NCI-H2107 treated with DMSO at 0.1 percent for 48 hours (cell line): ENCODE results near the gene IPCEF1.

Experiments used
- DNase-seq: peaks from one replicate; lab custom pipeline; 2025; ENCODE audit not compliant: unreplicated experiment; lab: John Stamatoyannopoulos, UW

IPCEF1 gene

DNA sequence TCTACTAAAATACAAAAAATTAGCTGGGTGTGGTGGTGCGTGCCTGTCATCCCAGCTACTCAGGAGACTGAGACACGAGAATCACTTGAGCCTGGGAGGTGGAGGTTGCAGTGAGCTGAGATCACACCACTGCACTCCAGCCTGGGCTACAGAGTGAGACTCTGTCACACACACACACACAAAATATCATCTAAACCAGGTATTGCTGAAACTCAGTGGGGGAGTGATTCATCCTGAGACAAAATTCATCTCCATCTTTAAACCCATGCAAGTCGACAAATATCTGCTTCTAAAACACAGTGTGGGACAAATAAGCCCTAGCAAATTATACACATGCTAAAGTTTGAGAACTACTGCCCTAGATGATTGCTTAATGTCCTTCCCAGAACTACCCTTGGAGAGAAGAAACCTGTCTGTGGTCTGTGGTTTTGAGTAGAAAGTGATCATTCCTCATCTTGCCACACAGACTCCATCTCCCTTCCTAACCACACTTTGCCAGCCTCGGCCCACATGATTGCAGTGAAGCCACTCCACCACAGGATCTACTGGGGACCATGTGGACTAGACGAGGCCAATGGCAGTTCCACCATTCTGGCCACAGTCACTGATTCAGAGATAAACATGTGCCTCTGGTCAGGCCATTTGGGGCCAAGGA, 187.3 kb downstream of the IPCEF1 start:
- DNase-seq = no peak

DNA sequence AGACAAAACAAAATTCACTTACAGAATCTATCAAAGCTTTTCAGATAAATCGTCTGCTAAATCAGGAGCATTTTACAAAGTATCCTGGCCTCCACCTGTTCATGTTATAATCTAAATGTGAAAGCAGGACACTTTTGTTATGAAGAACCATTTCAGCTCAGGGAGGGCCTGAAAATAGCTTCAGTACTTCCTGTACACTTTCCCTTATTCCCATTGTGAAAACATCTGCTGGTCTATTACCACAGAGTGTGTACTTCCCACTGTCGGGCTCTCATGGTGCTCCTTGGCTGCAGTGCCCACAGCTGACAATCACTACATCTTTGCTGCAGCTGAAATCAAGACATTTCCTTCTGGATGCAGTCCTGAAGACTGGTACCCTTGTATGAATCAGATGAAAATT, 189.5 kb downstream of the IPCEF1 start:
- DNase-seq = peak; percentile 57

DNA sequence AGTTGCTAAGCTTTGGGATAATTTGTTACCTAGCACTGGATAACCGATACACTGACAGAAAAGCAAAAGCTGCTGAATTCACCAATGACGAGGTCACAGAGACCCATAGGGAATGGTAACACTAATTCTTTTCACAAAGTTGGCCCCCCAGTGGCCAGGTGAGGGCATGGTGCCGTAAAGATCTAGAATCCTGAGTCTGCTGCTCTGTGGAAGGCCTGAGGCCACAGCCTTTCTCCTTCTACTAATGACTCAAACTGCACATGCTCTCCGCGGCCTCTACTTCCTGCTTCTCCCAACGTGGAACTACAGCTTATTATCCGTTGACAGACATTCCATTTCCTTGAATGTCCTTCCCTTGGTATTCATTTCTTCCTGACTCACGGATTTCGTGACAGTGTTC, 190.5 kb downstream of the IPCEF1 start:
- DNase-seq = no peak

DNA sequence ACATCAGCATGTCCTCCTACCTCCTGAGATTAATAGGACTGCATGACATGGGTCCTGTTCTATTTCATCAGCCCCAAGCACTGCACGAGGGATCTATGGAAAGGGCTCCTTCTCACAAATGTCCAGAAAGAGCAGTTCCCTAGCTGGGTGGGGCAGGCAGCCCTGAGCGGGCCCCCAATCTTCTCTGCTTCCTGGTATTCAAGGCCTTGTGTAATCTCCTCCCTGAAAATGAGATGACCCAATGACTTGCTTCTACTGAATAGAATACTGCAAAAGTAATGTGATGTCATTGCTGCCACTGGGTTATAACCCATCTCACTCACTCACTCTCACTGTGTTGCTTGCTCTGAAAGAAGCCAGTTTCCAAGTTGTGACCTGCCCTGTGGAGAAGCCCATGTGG, 191.1 kb downstream of the IPCEF1 start:
- no peak for DNase-seq

DNA sequence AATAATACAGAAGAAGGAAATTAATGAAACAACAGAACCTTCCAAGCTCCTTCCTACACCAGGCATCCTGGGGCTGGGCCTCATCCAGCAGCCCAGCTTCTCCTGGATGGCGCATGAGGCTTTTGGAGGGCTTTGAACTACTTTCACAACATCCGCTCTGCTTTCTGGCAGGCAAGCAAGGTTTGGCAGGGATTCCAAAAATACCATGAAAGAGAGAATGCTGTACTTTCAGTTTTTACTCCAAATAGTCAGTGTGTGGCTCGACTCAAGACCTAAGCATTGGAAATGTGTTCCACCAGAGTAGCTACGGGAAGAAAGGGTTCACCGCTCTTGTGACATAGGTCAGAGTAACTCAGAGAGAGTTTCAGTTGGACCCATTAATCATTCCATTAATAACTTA, 192.2 kb downstream of the IPCEF1 start:
- DNase-seq = no peak

DNA sequence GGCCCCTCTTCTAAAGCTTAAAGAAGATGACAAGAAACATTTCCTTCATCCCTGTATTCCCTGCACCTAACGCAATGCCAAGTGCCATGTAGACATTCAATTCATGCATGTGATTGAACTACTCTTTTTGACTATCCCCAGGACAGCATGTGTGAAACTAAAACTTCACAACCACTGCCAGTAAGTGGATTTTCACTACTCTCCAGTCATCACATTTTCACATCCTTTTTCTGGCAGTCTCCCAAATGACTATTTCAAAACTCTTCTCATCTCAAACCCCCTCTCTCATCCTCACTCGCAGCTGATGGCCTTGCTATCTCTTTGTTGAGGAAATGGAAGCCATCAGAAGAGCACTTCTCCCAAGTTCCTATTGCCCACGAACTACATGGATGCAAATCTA, 194.9 kb downstream of the IPCEF1 start:
- no peak for DNase-seq

DNA sequence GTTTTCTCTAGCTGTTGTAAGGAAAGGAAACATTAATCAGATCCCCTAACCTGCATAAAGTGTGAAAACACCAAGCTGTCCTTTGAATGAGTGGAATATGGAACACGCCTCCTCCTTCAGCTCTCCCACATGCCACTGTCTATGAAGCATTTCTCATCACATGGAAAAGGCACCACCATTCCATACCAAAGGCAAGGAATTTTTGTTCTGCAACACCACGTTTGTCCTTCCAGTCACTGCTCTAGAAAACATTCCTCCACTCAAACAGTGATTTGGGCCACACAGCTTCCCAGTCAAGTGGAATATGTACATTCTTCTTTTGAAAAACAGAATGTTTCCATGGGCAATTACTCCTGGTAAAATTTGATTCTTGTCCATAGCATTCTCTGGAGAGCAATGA, 197.5 kb downstream of the IPCEF1 start:
- no peak for DNase-seq

DNA sequence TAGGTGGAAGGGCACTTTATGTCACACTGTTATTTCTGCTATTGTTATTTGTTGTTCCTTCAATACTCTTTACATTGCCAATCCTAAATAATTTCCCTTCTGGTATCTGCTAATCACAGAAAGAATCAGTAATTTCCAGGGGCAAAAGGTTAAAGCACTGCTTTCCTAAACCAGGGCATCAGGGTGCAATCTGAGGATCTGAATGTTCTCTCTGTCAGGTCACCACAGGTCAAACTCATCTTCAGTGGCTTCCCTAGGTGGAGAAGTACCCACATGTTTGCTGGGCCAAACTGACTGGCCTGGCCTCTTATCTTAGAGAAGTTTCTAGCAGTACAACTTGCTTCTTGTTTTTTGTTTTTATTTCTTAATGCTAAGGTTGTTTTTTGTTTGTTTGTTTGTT, 198.9 kb downstream of the IPCEF1 start:
- DNase-seq = no peak

DNA sequence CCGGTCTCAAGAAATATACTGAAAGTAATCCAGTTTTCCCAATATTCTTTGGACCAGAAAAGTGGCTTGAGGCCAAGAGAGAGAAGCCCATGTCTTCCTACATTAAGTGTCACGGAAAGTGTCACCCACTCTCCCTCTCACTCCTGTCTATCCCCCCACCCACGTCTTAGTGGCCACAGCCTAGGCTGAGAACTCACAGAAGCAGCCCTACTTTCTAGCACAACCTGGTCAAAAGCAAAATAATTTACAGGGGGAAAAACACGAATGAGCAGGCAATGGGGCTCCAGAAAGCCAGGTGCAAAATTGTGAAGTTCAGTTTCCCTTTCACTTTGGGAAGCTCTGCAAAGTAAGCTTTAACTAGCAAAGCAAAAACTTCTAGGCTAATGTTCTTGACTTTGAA, 199.5 kb downstream of the IPCEF1 start:
- DNase-seq = no peak

DNA sequence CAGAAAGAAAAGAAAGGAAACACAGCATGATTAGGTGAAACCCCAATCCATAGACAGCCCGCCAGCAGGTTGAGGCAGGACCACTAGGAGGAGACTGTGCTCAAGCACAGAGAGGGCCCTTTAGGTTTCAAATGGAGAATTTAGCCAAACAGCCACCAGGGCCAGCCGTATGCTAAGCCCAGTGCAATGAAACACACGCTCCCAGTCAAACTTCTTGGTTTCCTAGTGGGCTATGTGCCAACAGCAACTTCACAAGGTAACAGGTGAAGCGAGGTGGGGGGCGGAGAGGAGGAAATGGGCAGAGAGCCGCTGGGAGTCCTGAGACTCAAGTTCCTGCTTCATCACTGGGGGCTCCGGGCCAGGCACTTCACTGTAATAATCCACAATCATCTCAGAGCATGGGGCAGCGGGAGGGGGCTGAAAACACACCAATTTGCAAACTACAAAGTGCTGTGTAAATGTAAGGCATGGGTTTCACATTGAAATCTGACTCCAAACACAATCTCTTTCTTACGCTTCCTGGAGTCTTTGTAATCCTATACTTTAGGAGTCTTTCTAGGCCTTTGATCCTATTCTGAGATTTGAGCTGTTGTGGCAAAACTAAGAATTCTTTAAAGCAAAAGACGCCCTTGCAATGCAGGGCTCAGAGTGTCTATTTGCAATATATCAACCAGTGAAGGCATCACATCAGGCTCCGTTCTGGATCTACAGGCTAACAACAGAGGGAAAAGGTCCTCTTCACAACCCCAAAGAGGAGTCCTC, 200.3 kb downstream of the IPCEF1 start:
- DNase-seq = peak; percentile 89

DNA sequence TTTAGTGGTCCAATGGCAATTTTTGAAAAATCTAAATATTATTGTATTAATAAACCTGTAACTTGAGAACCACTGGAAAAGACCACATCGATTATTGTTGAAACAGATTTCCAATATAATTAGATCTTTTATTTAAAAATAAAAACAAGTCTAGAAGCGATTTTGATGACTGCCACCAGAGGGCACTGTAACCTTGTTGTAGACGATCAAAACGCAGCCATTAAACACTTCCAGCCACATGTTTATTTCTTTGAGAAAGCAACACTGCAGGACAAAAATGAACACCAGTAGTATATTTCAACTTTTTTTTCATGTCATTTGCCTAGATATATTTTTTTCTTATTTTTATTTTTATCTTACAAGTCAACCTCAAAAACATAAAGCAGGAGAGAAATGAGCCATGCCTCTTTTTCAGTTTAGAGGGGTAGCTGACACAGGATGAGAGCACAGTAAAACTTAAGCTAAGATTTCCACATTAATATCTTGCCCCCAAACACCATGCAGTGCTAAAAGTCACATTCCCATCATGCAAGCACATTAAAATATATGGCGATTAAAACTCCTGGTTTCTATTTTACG, 202.1 kb downstream of the IPCEF1 start:
- peak; percentile 60 for DNase-seq

DNA sequence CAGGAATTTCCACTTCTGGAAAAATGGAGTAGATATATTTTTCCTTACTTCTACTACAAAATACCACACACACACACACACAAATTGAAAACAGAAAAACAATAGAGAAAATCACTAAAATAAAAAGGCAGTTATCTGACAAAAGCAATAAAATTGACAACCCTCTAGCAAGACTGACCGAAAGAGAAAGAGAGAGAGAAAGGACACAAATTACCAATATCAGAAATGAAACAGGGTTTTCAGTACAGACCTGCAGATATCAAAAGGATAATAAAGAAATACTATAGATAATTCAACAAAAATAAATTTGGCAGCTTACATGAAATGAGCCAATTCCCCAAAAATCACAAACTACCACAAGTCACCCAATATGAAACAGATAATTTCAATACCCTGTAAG, 212.8 kb downstream of the IPCEF1 start:
- no peak for DNase-seq

DNA sequence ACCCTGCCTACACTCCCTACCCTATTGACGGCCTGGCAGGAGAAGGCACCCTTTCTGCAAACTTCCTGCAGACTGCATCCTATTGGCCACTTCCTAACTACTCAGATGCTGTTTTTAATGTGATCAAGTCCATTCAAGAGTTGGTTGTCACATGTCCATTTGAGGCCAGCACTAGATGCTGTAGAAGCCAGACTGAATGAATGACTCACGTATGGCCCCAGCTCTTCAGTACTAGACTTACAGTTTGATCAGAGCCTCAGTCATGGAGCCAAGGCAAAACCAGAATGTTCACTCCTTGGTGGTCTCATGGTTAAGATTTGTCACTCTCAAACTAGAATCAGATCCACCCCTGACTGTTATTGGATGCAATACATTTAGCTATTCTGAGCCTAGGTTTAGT, 215.9 kb downstream of the IPCEF1 start:
- DNase-seq = no peak

DNA sequence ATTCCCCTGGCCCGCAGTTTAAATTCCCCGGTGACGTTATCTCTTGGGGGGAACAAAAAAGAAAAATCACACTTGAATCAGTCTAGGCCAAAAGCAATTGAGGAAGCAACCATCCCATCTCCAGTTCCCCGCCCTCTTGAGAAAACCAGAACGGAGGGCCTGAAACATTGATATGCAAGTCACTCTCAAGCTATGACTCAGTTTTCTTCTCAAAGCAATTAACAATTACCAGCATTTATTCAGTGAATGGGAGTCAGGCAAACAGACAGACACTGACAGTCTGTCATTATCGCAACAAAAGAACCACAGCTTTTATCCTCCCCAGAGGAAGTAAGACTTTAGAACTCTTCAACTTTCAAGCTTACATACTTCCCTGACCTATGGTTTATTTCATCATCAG, 216.7 kb downstream of the IPCEF1 start:
- no peak for DNase-seq

DNA sequence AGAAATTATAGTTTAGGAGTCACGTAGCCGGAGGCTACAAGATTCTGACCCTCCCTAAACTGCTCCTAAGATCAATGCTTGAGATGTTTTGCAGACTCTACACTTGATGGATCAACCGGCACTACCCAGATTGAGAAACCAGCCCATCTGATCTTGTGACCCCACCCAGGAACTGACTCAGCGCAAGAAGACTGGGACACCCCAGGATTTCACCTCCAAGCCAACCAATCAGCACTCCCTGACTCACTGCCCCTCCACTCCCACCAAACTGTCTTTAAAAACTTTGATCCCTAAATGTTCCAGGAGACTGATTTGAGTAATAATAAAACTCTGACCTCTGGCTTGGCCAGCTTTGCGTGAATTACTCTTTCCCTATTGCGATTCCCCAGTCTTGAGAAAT, 217.8 kb downstream of the IPCEF1 start:
- DNase-seq = no peak

DNA sequence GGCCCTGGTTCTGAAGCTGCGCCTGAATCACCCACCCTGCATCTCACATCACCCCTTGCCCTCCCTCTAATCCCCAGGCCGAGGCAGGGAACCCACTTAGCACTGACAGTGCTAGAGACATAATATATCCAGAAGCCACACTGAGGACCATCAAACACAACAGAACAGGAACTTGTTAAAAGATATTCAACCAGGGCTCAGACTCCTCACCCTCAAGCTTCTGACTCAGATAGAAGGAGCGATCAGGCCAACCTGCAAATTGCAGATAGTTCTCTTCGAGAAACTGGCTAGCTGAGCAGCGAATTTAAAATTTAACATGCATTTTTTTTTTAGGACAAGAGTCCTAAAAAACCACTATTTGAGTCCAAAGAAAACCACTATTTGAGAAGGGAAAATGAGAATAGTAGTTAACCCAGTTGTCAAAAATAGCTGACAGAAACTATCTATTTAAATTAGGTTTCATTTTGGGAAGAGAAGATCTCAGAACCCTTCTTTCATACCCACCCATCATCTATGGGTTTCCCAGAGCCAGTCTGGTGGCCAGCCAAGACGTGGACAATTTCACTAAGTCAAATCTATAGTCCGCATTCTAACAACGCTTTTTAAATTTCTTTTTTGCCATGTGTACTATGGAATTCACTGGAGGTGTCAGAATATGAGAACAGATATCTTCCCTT, 222.0 kb downstream of the IPCEF1 start:
- DNase-seq = no peak

DNA sequence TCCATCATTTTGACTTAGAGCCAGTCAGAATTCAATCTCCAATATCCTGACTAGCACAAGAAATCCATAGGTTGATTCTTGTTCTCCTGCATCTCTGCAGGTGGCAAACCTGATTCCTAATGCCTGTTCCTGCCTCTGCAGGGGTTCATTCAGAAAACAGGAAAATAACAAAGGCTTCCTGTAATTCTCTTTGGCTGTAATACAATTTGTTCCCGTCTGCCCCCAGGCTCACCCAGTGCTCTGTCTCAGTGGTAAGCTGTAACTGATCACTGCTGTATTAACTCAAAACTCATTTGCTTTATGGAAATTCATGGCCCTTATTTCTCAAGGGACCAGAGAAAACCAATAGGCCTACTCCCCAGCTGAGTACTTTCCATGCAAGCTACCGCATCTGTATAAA, 228.9 kb downstream of the IPCEF1 start:
- DNase-seq = peak; percentile 73

DNA sequence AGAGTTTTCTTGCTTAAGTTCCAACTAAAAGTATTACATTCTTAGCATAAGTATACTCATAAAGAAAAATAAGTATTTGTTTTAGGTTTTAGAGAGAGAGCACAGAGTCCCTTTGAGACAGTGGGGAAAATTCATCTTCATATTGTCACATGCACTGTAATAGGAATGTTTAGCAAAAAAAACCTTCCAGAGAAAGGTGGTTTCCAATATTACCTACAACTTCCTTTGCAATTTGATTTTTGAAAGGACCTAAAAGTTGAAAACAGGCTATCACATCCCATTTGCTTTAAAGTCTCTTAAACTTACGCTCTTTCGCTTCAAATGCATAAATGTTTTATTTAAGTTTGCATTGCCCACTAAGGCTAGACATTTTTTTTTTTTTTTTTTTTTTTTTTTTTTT, 231.2 kb downstream of the IPCEF1 start:
- DNase-seq = no peak

DNA sequence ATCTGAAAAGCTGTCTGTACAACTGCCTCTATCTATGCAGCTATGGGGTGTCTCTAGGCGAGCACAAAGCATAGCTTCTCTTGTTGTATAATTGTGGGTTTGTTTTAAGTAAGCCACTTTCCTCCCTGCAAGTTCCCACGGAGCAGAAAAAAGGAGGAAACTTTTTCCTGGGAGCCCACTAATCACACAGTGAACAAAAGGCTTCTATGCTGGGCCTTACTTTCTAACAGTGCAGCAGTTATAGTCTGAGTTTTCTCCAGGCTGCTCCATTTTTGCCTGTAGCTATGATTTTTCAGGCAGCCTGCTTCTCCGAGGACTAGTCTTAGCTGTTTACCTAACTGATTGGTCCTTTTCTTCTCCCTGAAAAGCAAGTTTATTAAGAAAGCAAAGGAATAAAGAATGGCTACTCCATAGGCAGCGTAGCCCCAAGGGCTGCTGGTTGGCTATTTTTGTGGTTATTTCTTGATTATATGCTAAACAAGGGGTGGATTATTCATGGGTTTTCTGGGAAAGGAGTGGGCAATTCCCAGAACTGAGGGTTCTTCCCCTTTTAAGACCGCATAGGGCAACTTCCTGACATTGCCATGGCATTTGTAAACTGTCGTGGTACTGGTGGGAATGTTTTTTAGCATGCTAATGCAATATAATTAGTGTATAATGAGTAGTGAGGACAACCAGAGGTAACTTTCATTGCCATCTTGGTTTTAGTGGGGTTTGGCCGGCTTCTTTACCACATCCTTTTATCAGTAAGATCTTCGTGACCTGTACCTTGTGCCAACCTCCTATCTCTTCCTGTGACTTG, 233.2 kb downstream of the IPCEF1 start:
- no peak for DNase-seq

DNA sequence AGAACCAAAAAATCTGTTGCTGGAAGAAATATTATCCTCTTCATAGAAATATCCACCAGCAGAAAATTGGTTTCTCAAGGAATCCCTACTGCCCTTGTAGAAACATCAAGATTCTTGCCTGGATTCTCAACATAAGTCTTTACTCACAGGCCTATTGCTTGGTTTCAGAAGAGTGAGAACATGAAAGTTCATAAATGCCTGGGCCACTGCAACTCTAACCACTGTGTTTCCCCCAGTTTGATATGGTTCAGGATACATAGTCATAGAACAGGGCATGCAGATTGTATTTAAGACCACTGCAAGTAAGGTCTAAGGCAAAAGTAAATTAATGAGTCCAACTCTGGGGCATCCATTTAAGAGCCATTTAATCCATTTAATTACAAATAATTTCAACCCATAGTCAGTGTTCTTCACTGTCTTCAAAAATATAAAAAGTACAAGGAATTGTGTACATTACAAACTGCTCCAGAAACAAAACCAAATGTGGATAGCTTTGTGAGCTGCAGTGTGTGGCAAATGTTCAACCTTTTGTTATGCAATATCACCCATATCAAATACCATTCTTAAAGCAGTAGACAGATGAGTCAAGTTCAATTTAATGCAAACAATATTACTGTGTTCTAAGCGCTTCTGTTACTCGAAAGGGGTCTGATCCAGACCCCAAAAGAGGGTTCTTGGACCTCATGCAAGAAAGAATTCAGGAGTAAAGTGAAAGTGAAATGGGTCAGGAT, 234.2 kb downstream of the IPCEF1 start:
- DNase-seq = no peak

DNA sequence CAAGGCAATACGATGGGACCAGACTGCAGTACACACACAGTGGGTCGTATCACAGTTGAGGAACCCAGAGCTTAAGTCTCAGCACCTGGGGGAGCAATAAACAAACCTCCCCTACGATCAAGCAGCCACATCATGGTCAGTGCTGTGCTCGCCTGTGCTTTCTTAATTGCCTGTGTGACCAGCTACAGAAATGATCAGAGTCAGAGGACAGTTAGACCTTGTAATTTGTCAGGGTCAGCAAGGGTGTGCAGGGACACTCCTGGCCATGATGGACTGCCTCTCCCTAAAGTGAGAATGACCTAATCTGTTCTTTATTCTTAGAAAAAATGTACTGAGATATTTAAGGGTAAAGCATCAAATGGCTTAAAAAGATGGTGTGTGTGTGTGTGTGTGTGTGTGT, 239.1 kb downstream of the IPCEF1 start:
- no peak for DNase-seq
